Left lung (tissue), 14 donors: Measurements from ENCODE around the gene MPEG1. TPM values are rescaled to one million over a fixed set of nuclear protein-coding genes. Genes with fewer than 3 reads are reported as not detected.

Experiments
- ATAC-seq: fragments of 200-7000 bp; cut with Tn5 transposase; one replicate; pipeline ENCODE4 v1.9.1; 2020; ENCODE audit warnings: moderate library complexity
- DNase-seq, 4 donors: peaks; one replicate each; pipeline ENCODE4 v3.0.0-alpha.2; 2013 to 2020
- H3K27ac ChIP-seq, 2 donors: fragments of 200-600 bp; sonication (generic) in 1 of 2; one replicate each; pipeline versions ENCODE4 v1.5.0 to v1.8.0; 2020 to 2021
- H3K27me3 ChIP-seq, 2 donors: fragments of 200-600 bp; sonication (generic) in 1 of 2; one replicate each; pipeline versions ENCODE4 v1.5.0 to v1.8.0; 2020 to 2021
- H3K36me3 ChIP-seq, 2 donors: fragments of 200-600 bp; sonication (generic) in 1 of 2; one replicate each; pipeline versions ENCODE4 v1.5.0 to v1.8.0; 2020 to 2021
- H3K4me1 ChIP-seq, 2 donors: fragments of 200-600 bp; one replicate each; pipeline ENCODE4 v1.8.0; 2021
- H3K4me3 ChIP-seq, 2 donors: fragments of 200-600 bp; sonication (generic) in 1 of 2; one replicate each; pipeline versions ENCODE4 v1.5.0 to v1.8.0; 2020 to 2021; ENCODE audit warnings: mild to moderate bottlenecking in 1 of 2
- H3K9me3 ChIP-seq, 2 donors: fragments of 200-600 bp; sonication (generic) in 1 of 2; one replicate each; pipeline versions ENCODE4 v1.5.0 to v1.8.0; 2020 to 2021
- intact Hi-C, 2 donors: fragments of 100-400 bp; cut with DNase I; formaldehyde crosslinking; loops; one replicate each; pipeline versions ENCODE4 v1.11.2 to v1.14.2; 2022
- long read RNA-seq, 12 donors: library from polyadenylated mRNA in 2 of 12; unstranded in 2 of 12; transcript quantifications; one replicate each; pipeline ENCODE4 v2.0.0 and lab custom pipeline, GENCODE V29; 2019 to 2026
- polyA plus RNA-seq, 6 donors: library from polyadenylated mRNA; unstranded; fragments of 120-200 nt; gene quantifications; one replicate each; pipeline ENCODE4 v1.2.1, GENCODE V29; 2013; ENCODE audit not compliant: insufficient read length in 6 of 6
- total RNA-seq, 2 donors: library from RNA; stranded (reverse); fragmentation: NEBNext Ultra II Directional; extraction: Animal tissue kit (Norgen Biotek cat#: 25700); gene quantifications; one replicate each; pipeline ENCODE4 v1.2.1, GENCODE V29; 2021
- TF ChIP-seq, protein P1 (sequence below), 2 donors: fragments of 200-600 bp; sonication (generic) in 1 of 2; IDR thresholded peaks; one replicate each; pipeline versions ENCODE4 v1.5.0 to v1.8.0; 2021; ENCODE audit warnings: antibody characterized with exemption in 2 of 2
- donor health status: DM: no; HTN: yes; CAD: no.
- donor health status: DM: no; HTN: no; CAD: no.

Gene MPEG1, protein sequence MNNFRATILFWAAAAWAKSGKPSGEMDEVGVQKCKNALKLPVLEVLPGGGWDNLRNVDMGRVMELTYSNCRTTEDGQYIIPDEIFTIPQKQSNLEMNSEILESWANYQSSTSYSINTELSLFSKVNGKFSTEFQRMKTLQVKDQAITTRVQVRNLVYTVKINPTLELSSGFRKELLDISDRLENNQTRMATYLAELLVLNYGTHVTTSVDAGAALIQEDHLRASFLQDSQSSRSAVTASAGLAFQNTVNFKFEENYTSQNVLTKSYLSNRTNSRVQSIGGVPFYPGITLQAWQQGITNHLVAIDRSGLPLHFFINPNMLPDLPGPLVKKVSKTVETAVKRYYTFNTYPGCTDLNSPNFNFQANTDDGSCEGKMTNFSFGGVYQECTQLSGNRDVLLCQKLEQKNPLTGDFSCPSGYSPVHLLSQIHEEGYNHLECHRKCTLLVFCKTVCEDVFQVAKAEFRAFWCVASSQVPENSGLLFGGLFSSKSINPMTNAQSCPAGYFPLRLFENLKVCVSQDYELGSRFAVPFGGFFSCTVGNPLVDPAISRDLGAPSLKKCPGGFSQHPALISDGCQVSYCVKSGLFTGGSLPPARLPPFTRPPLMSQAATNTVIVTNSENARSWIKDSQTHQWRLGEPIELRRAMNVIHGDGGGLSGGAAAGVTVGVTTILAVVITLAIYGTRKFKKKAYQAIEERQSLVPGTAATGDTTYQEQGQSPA
- total RNA-seq (10 to 100 TPM; 23.5 to 68.7 TPM), polyA plus RNA-seq (10 to 100 TPM; 12.3 to 16.9 (median 14.9) TPM)
- long read RNA-seq, donor 1, full-length matches to known transcripts = 55 of 55 reads
- long read RNA-seq, donor 1, partial matches to known transcripts = 0 of 55 reads
- long read RNA-seq, donor 1, other reads (novel, unspliced or antisense) = 0 of 55 reads
- long read RNA-seq, donor 2, full-length matches to known transcripts = 57 of 57 reads
- long read RNA-seq, donor 2, partial matches to known transcripts = 0 of 57 reads
- long read RNA-seq, donor 2, other reads (novel, unspliced or antisense) = 0 of 57 reads
- long read RNA-seq, donor 3, full-length matches to known transcripts = 34 of 34 reads
- long read RNA-seq, donor 3, partial matches to known transcripts = 0 of 34 reads
- long read RNA-seq, donor 3, other reads (novel, unspliced or antisense) = 0 of 34 reads
- long read RNA-seq, donor 4 = 0 reads
- long read RNA-seq, donor 5, full-length matches to known transcripts = 21 of 21 reads
- long read RNA-seq, donor 5, partial matches to known transcripts = 0 of 21 reads
- long read RNA-seq, donor 5, other reads (novel, unspliced or antisense) = 0 of 21 reads
- long read RNA-seq, donor 6, full-length matches to known transcripts = 44 of 44 reads
- long read RNA-seq, donor 6, partial matches to known transcripts = 0 of 44 reads
- long read RNA-seq, donor 6, other reads (novel, unspliced or antisense) = 0 of 44 reads
- long read RNA-seq, donor 7, full-length matches to known transcripts = 23 of 23 reads
- long read RNA-seq, donor 7, partial matches to known transcripts = 0 of 23 reads
- long read RNA-seq, donor 7, other reads (novel, unspliced or antisense) = 0 of 23 reads
- long read RNA-seq, donor 8, full-length matches to known transcripts = 22 of 22 reads
- long read RNA-seq, donor 8, partial matches to known transcripts = 0 of 22 reads
- long read RNA-seq, donor 8, other reads (novel, unspliced or antisense) = 0 of 22 reads
- long read RNA-seq, donor 9 = 0 reads
- long read RNA-seq, donor 10, full-length matches to known transcripts = 1 of 1 reads
- long read RNA-seq, donor 10, partial matches to known transcripts = 0 of 1 reads
- long read RNA-seq, donor 10, other reads (novel, unspliced or antisense) = 0 of 1 reads
- long read RNA-seq, donor 11, full-length matches to known transcripts = 73 of 73 reads
- long read RNA-seq, donor 11, partial matches to known transcripts = 0 of 73 reads
- long read RNA-seq, donor 11, other reads (novel, unspliced or antisense) = 0 of 73 reads
- long read RNA-seq, donor 12, full-length matches to known transcripts = 36 of 36 reads
- long read RNA-seq, donor 12, partial matches to known transcripts = 0 of 36 reads
- long read RNA-seq, donor 12, other reads (novel, unspliced or antisense) = 0 of 36 reads

DNA sequence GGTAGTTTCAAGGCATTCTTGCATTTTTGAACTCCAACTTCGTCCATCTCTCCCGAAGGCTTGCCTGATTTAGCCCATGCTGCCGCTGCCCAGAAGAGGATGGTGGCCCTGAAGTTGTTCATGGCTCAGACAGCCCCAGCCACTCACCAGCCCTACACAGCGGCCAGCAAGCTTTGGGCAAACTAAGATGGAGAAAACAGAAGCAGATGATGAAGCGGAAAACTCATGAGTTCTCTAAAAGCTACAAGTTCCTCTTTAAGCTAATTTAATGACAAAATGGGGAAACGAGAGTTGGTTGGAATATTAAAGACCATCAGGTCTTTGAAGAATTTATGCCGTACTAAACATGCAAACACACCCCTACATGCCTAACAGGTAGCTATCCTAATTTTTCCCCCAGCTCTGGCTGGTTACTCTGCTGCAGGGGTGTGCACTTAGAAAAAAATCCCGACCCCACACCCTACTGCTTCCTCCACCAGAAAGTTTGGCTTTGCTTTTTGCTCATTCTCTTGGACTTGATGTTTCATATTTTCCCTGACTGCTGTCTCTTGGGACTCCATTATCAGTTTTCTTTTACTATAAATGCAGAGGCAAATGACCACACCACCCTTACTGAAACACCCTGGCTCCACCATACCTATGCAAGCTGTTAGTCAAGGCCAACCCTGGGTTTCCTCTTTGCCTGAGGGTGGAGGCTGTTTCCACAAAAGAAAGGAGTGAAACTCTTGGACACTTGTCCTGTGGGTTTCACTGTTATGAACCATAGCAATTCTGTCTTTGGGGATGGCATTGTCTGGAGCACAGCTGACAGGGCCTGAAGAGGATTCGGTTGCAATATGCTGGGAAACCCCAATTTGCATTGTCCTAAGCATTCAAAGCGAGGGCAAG lies at the start of gene MPEG1:
Gene MPEG1, minus strand, starts transcription at position 184 of the 888 bp plus-strand sequence. Its CDS starts 62 bp downstream, at position 122.
- H3K4me1 ChIP-seq = peaks cover 8 to 48% of the 10 kb centered on the region in 2 donors
- no peaks in the 10 kb centered on the region for H3K27me3 ChIP-seq
- peak within 1 kb of the TSS in 1 of 2 donors; percentile 44 for H3K4me3 ChIP-seq
- H3K36me3 ChIP-seq = no peaks in the 10 kb centered on the region
- peak in 1 of 4 donors; percentile 63 for DNase-seq
- H3K9me3 ChIP-seq = no peaks in the 10 kb centered on the region
- TF ChIP-seq, protein P1, sequence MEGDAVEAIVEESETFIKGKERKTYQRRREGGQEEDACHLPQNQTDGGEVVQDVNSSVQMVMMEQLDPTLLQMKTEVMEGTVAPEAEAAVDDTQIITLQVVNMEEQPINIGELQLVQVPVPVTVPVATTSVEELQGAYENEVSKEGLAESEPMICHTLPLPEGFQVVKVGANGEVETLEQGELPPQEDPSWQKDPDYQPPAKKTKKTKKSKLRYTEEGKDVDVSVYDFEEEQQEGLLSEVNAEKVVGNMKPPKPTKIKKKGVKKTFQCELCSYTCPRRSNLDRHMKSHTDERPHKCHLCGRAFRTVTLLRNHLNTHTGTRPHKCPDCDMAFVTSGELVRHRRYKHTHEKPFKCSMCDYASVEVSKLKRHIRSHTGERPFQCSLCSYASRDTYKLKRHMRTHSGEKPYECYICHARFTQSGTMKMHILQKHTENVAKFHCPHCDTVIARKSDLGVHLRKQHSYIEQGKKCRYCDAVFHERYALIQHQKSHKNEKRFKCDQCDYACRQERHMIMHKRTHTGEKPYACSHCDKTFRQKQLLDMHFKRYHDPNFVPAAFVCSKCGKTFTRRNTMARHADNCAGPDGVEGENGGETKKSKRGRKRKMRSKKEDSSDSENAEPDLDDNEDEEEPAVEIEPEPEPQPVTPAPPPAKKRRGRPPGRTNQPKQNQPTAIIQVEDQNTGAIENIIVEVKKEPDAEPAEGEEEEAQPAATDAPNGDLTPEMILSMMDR (IDR thresholded peaks at IDR 0.05) = no peak
- intact Hi-C loops = no loop called here
- peak within 1 kb of the TSS in 1 of 2 donors; percentile 85 for H3K27ac ChIP-seq
- ATAC-seq = no peak

DNA sequence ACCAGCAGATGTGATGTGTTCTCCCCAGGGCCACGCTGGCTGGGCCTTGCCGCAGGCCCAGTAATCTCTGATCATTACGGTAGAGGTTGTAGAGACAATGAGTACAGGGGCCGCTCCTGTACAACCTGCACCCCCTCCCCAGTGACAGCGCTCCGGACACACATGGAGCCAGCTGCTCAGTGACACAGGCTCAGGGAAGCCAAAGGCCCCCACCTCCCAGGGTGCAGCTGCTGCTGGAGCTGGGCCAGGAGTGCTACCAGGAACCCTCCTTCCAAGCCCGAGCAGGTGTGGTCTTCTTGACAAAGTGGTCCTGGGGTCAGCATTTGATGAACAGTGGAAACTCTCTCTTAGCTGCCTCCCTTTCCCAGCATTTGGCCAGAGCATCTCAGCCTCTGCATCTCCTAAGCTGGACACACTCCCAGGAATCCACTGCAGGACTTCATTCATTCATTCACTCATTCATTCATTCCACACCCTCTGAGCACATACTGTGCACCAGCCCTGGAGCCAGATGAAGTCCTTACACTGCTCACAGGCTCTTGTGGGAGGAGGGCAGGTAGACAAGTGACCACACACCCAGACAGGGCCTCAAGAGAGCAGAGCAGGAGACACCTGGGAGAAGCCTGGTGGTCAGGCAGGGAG lies 49.6 kb upstream of the MPEG1 start:
- no peak overlapping the region for H3K27ac ChIP-seq
- no peaks in the 10 kb centered on the region for H3K9me3 ChIP-seq
- H3K4me1 ChIP-seq = no peaks in the 10 kb centered on the region
- H3K36me3 ChIP-seq = no peaks in the 10 kb centered on the region
- no peaks in the 10 kb centered on the region for H3K27me3 ChIP-seq
- no peak overlapping the region for H3K4me3 ChIP-seq
- ATAC-seq (no peak), DNase-seq (no peak)
- TF ChIP-seq, protein P1 (IDR thresholded peaks at IDR 0.05) = no peak
- intact Hi-C loops = no loop called here

DNA sequence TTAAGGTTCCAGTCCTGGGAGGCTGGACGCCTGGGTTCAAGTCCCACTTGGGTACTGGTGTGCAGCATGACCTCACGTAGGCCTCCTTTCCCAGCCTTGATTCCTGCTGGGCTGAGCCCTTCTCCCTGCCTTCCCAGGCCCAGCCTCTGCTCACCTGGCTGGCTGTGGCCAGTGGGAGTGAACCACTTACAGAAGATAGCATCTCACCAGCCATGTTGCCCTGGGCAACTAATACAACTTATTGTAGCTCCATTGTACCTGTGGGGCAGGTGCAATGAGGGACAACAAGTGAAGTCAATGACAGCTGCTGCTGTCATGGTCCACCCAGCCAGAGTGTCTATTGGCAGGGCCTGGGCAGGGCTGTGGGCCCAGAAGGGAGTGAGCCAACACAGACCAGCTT lies 48.4 kb upstream of the MPEG1 start:
- Histone ChIP-seq H3K36me3 (no peaks in the 10 kb centered on the region), H3K4me1 (no peaks in the 10 kb centered on the region), H3K9me3 (no peaks in the 10 kb centered on the region), H3K27me3 (no peaks in the 10 kb centered on the region), H3K4me3 (no peak overlapping the region), H3K27ac (no peak overlapping the region)
- DNase-seq (no peak), ATAC-seq (no peak)
- TF ChIP-seq, protein P1 (IDR thresholded peaks at IDR 0.05) = no peak
- intact Hi-C loops = no loop called here
